HepG2 (cell line): ENCODE data around the gene AP3B1. TPM values are rescaled to one million over a fixed set of nuclear protein-coding genes. Genes with fewer than 3 reads are reported as not detected.

Experiments
- ATAC-seq: fragments of 200-7000 bp; cut with Tn5 transposase; 3 replicates; pipeline ENCODE4 v1.9.1; 2020; ENCODE audit warnings: mild to moderate bottlenecking, moderate library complexity
- BruUV-seq: library from RNA; stranded (reverse); fragments of 400-500 nt; replicated peaks from 2 replicates; lab custom pipeline; 2021; lab: Mats Ljungman, UMichigan
- CTCF ChIA-PET: fragments of 300-600 bp; formaldehyde crosslinking; extraction: SDS; loops from one replicate; lab custom pipeline; 2021; ENCODE audit warnings: low total read pairs, inconsistent platforms, low intra/inter-chr PET ratio; lab: Yijun Ruan, JAX
- POLR2A ChIA-PET: fragments of 350-600 bp; sonication (Branson Sonifier 250); formaldehyde crosslinking; loops from one replicate; lab custom pipeline; 2020; ENCODE audit warnings: antibody characterized with exemption, inconsistent platforms; lab: Yijun Ruan, JAX
- DNase-seq: peaks from one replicate; pipeline ENCODE4 v3.0.0-alpha.2; 2015; ENCODE audit warnings: low spot score
- FAIRE-seq: peaks from 3 replicates; lab custom pipeline; 2011; peaks lifted over from hg19 to GRCh38; lab: Jason Lieb, UNC
- H2AFZ ChIP-seq: one replicate; pipeline ENCODE4 v1.6.1; 2011; ENCODE audit warnings: low read length, inconsistent platforms
- H3K27ac ChIP-seq: fragments of 300-600 bp; 3 replicates; pipeline ENCODE4 v1.8.0; 2011; ENCODE audit warnings: mixed run types, mild to moderate bottlenecking, mixed read lengths, low read length, inconsistent platforms; ENCODE audit not compliant: insufficient read depth; ENCODE audit errors: extremely low read length
- H3K27me3 ChIP-seq, 2 experiments: fragments of 200-600 bp in 1 of 2; 2 replicates in 1 of 2; 3 replicates in 1 of 2; pipeline versions ENCODE4 v1.6.0 to v1.8.0; 2011; ENCODE audit warnings: low read length in 2 of 2, mild to moderate bottlenecking in 2 of 2, moderate library complexity in 2 of 2, inconsistent platforms in 1 of 2; ENCODE audit not compliant: insufficient read depth in 2 of 2, control insufficient read depth in 1 of 2
- H3K36me3 ChIP-seq, 2 experiments: fragments of 200-600 bp in 1 of 2; replicated peaks in 1 of 2; 2 replicates in 1 of 2; 3 replicates in 1 of 2; pipeline versions ENCODE4 v1.5.1 to v1.8.0; 2011; ENCODE audit warnings: low read length in 2 of 2, inconsistent platforms in 1 of 2; ENCODE audit not compliant: insufficient read depth in 2 of 2, control insufficient read depth in 1 of 2
- H3K4me1 ChIP-seq: 2 replicates; pipeline ENCODE4 v1.5.1; 2012; ENCODE audit warnings: low read length, inconsistent platforms; ENCODE audit not compliant: insufficient read depth
- H3K4me2 ChIP-seq: 2 replicates; pipeline ENCODE4 v1.6.0; 2011; ENCODE audit warnings: low read depth, low read length, inconsistent platforms
- H3K4me3 ChIP-seq, 3 experiments: fragments of 200-600 bp in 1 of 3; sonication (generic), shearing (Covaris generic) in 1 of 3; replicated peaks in 1 of 3; 2 replicates each; pipeline ENCODE4 v1.5.1; 2011 to 2016; ENCODE audit warnings: low read length in 3 of 3, inconsistent platforms in 2 of 3, low read depth in 2 of 3, mild to moderate bottlenecking in 2 of 3, control low read depth in 1 of 3, mixed read lengths in 1 of 3; ENCODE audit not compliant: insufficient read depth in 1 of 3
- H3K79me2 ChIP-seq: one replicate; pipeline ENCODE4 v1.6.1; 2011; ENCODE audit warnings: low read length, inconsistent platforms; ENCODE audit not compliant: insufficient read depth
- H3K9ac ChIP-seq: 2 replicates; pipeline ENCODE4 v1.6.0; 2011; ENCODE audit warnings: mild to moderate bottlenecking, low read depth, low read length, inconsistent platforms; ENCODE audit not compliant: insufficient read depth
- H3K9me3 ChIP-seq: 2 replicates; pipeline ENCODE4 v1.5.1; 2012; ENCODE audit warnings: mild to moderate bottlenecking, low read length
- H4K20me1 ChIP-seq: 2 replicates; pipeline ENCODE4 v1.6.0; 2011; ENCODE audit warnings: inconsistent platforms, mild to moderate bottlenecking, low read length, moderate library complexity; ENCODE audit not compliant: insufficient read depth
- ATM ChIP-seq: fragments of 450-650 bp; IDR thresholded peaks from 2 replicates; pipeline ENCODE4 v1.7.1; 2017; ENCODE audit warnings: mild to moderate bottlenecking, borderline replicate concordance
- DMAP1 ChIP-seq: IDR thresholded peaks from 2 replicates; pipeline ENCODE4 v1.6.1; 2016
- DZIP1 ChIP-seq: sonication (generic); formaldehyde crosslinking; IDR thresholded peaks from 2 replicates; pipeline ENCODE4 v1.5.0; 2020; ENCODE audit warnings: mild to moderate bottlenecking, missing genetic modification reagents
- HNF1B ChIP-seq: sonication (generic); formaldehyde crosslinking; IDR thresholded peaks from 2 replicates; pipeline ENCODE4 v1.5.1; 2020; ENCODE audit warnings: mild to moderate bottlenecking, moderate library complexity, missing genetic modification reagents
- MYPOP ChIP-seq: sonication (generic); formaldehyde crosslinking; IDR thresholded peaks from 2 replicates; pipeline ENCODE4 v1.8.1; 2023; ENCODE audit warnings: mild to moderate bottlenecking, moderate library complexity, missing genetic modification reagents
- PAWR ChIP-seq: sonication (generic); formaldehyde crosslinking; IDR thresholded peaks from 2 replicates; pipeline ENCODE4 v1.4.0; 2020; ENCODE audit warnings: missing genetic modification reagents, mild to moderate bottlenecking, borderline replicate concordance
- RCOR2 ChIP-seq: IDR thresholded peaks from 2 replicates; pipeline ENCODE4 v1.6.1; 2016; ENCODE audit warnings: missing biosample characterization, missing genetic modification reagents
- ZNF7 ChIP-seq: IDR thresholded peaks from 2 replicates; pipeline ENCODE4 v1.6.1; 2016; ENCODE audit warnings: missing biosample characterization, missing genetic modification reagents
- WGBS: methylation state at CpG from one replicate; pipeline ENCODE4 v1.1.6; 2017; ENCODE audit warnings: low lambda C conversion rate; 5-methylcytosine and 5-hydroxymethylcytosine counted together
- in situ Hi-C: cut with HindIII; loops from 2 replicates; pipeline ENCODE4 v1.10.0; 2017; ENCODE audit warnings: low pct_unique_long_range_greater_than_20kb; ENCODE audit not compliant: extremely low pct_ligation_motif_present
- intact Hi-C: fragments of 100-400 bp; cut with micrococcal nuclease; formaldehyde crosslinking; loops from one replicate; pipeline ENCODE4 v1.10.0; 2022; ENCODE audit not compliant: unreplicated experiment
- polyA plus RNA-seq, 8 experiments: library from polyadenylated mRNA; depleted of rRNA in 3 of 8; stranded (reverse) in 7 of 8; unstranded in 1 of 8; fragments of >200 nt; fragmentation: Illumina TruSeq in 4 of 8; extraction: Trizol in 4 of 8; gene quantifications; 2 replicates each; pipeline versions ENCODE4 v1.2.1 to v1.2.3, GENCODE V29; 2011 to 2016; ENCODE audit warnings: low read depth in 4 of 8, missing spikeins in 1 of 8, mixed read lengths in 1 of 8; ENCODE audit not compliant: insufficient read depth in 1 of 8
- total RNA-seq, 5 experiments: library from RNA; depleted of rRNA; stranded (reverse); fragments of >200 nt; fragmentation: Illumina TruSeq; extraction: Trizol; gene quantifications; 2 replicates each; pipeline ENCODE4 v1.2.3, GENCODE V29; 2016; ENCODE audit warnings: low read depth in 1 of 5
- TF ChIP-seq, protein P1 (sequence below): sonication (generic); formaldehyde crosslinking; IDR thresholded peaks from 2 replicates; pipeline ENCODE4 v1.4.0; 2020; ENCODE audit warnings: missing genetic modification reagents, mild to moderate bottlenecking, borderline replicate concordance

AP3B1 gene
- total and polyA plus RNA-seq, 2 of the 13 experiments (the other 11 are each of a cell fraction or from before 2014, with no cell fraction given) = 37.7 to 51.2 TPM

GRCh38 chr5:78041805-78042204 lies 252.7 kb downstream of the AP3B1 start:
- Histone ChIP-seq H3K9me3 (no peaks in the 10 kb centered on the region), H3K27me3 (no peaks in the 10 kb centered on the region), H3K79me2 (no peaks in the 10 kb centered on the region), H3K4me3 (no peak overlapping the region), H2AFZ (no peak overlapping the region), H3K4me1 (no peaks in the 10 kb centered on the region), H4K20me1 (no peaks in the 10 kb centered on the region), H3K9ac (no peak overlapping the region), H3K27ac (no peak overlapping the region), H3K36me3 (0 out of 5 replicates have a peak, but pooled peaks cover 0 to 5% of the 10 kb centered on the region in 2 experiments), H3K4me2 (no peak overlapping the region)
- ChIA-PET POLR2A (no interaction called here), CTCF (no interaction called here)
- ATAC-seq = no peak
- DNase-seq = no peak
- 95% methylated on average over 5 of the region's 5 CpGs for WGBS
- TF ChIP-seq DMAP1 (no peak), ATM (no peak)
- in situ Hi-C loops = no loop called here
- BruUV-seq = no TSS peak
- no peak for FAIRE-seq
- intact Hi-C loops = no loop called here

- H3K9ac ChIP-seq = no peak overlapping the region
- CTCF ChIA-PET = no interaction called here
- no peaks in the 10 kb centered on the region for H3K9me3 ChIP-seq
- no peaks in the 10 kb centered on the region for H3K79me2 ChIP-seq
- WGBS = 96% methylated on average over 2 of the region's 2 CpGs
- H3K36me3 ChIP-seq = no peaks in the 10 kb centered on the region
- POLR2A ChIA-PET = no interaction called here
- no peaks in the 10 kb centered on the region for H3K27me3 ChIP-seq
- no peak overlapping the region for H2AFZ ChIP-seq
- no peak for FAIRE-seq
- no peaks in the 10 kb centered on the region for H4K20me1 ChIP-seq
- no peak overlapping the region for H3K27ac ChIP-seq
- ATAC-seq = no peak
- DNase-seq = no peak
- no peak overlapping the region for H3K4me3 ChIP-seq
- no TSS peak for BruUV-seq
- no peak overlapping the region for H3K4me2 ChIP-seq
- no peaks in the 10 kb centered on the region for H3K4me1 ChIP-seq
- intact Hi-C loops = no loop called here
- in situ Hi-C loops = no loop called here
- TF ChIP-seq RCOR2 (CRISPR knock-in tag) = no peak
- TF ChIP-seq DZIP1 (CRISPR knock-in tag) = no peak
- TF ChIP-seq HNF1B (CRISPR knock-in tag) = no peak
- TF ChIP-seq MYPOP (CRISPR knock-in tag) = no peak
- no peak for TF ChIP-seq ZNF7 (CRISPR knock-in tag)
- no peak for TF ChIP-seq PAWR (CRISPR knock-in tag)
- TF ChIP-seq, protein P1, sequence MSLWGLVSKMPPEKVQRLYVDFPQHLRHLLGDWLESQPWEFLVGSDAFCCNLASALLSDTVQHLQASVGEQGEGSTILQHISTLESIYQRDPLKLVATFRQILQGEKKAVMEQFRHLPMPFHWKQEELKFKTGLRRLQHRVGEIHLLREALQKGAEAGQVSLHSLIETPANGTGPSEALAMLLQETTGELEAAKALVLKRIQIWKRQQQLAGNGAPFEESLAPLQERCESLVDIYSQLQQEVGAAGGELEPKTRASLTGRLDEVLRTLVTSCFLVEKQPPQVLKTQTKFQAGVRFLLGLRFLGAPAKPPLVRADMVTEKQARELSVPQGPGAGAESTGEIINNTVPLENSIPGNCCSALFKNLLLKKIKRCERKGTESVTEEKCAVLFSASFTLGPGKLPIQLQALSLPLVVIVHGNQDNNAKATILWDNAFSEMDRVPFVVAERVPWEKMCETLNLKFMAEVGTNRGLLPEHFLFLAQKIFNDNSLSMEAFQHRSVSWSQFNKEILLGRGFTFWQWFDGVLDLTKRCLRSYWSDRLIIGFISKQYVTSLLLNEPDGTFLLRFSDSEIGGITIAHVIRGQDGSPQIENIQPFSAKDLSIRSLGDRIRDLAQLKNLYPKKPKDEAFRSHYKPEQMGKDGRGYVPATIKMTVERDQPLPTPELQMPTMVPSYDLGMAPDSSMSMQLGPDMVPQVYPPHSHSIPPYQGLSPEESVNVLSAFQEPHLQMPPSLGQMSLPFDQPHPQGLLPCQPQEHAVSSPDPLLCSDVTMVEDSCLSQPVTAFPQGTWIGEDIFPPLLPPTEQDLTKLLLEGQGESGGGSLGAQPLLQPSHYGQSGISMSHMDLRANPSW (CRISPR knock-in tag) = no peak
Measured at GRCh38 chr5:78025540-78025939, 269.0 kb downstream of the AP3B1 start.
